ENCODE measurements around the gene CD68. TPM values are rescaled to one million over a fixed set of nuclear protein-coding genes. Genes with fewer than 3 reads are reported as not detected.

Gene CD68
- total RNA-seq, 1 donor from 2014 or later, result 1.1 TPM

GRCh38 chr17:7551396-7551795 lies 28.0 kb upstream of the CD68 start:
- Mint-ChIP-seq H3K4me1 (ENCODE audit: unreplicated experiment) (peaks cover 14% of the 10 kb centered on the region), H3K9me3 (ENCODE audit: unreplicated experiment) (no peaks in the 10 kb centered on the region), H3K36me3 (ENCODE audit: unreplicated experiment) (no peaks in the 10 kb centered on the region), H3K27me3 (ENCODE audit: unreplicated experiment) (no peaks in the 10 kb centered on the region), H3K27ac (ENCODE audit: unreplicated experiment) (no peak overlapping the region), H3K4me3 (ENCODE audit: unreplicated experiment) (no peak overlapping the region)
- TF ChIP-seq CTCF (IDR thresholded peaks at IDR 0.05), result no peak
- no peak for DNase-seq (ENCODE audit: extremely low spot score, unreplicated experiment)

- H3K36me3 Mint-ChIP-seq (ENCODE audit: unreplicated experiment), result no peaks in the 10 kb centered on the region
- no peak overlapping the region for H3K27ac Mint-ChIP-seq (ENCODE audit: unreplicated experiment)
- TF ChIP-seq CTCF (IDR thresholded peaks at IDR 0.05), result no peak
- DNase-seq (ENCODE audit: extremely low spot score, unreplicated experiment), result no peak
- no peaks in the 10 kb centered on the region for H3K27me3 Mint-ChIP-seq (ENCODE audit: unreplicated experiment)
- no peaks in the 10 kb centered on the region for H3K9me3 Mint-ChIP-seq (ENCODE audit: unreplicated experiment)
- H3K4me3 Mint-ChIP-seq (ENCODE audit: unreplicated experiment), result no peak overlapping the region
- H3K4me1 Mint-ChIP-seq (ENCODE audit: unreplicated experiment), result peaks cover 14% of the 10 kb centered on the region
Measured at GRCh38 chr17:7552621-7553051, 26.8 kb upstream of the CD68 start.

- Mint-ChIP-seq H3K27ac (ENCODE audit: unreplicated experiment) (no peak overlapping the region), H3K4me3 (ENCODE audit: unreplicated experiment) (no peak overlapping the region), H3K9me3 (ENCODE audit: unreplicated experiment) (no peaks in the 10 kb centered on the region), H3K4me1 (ENCODE audit: unreplicated experiment) (peaks cover 18% of the 10 kb centered on the region), H3K36me3 (ENCODE audit: unreplicated experiment) (no peaks in the 10 kb centered on the region), H3K27me3 (ENCODE audit: unreplicated experiment) (no peaks in the 10 kb centered on the region)
- DNase-seq (ENCODE audit: extremely low spot score, unreplicated experiment), result no peak
- no peak for TF ChIP-seq CTCF (IDR thresholded peaks at IDR 0.05)
Measured at GRCh38 chr17:7553356-7553755, 26.1 kb upstream of the CD68 start.

DNA sequence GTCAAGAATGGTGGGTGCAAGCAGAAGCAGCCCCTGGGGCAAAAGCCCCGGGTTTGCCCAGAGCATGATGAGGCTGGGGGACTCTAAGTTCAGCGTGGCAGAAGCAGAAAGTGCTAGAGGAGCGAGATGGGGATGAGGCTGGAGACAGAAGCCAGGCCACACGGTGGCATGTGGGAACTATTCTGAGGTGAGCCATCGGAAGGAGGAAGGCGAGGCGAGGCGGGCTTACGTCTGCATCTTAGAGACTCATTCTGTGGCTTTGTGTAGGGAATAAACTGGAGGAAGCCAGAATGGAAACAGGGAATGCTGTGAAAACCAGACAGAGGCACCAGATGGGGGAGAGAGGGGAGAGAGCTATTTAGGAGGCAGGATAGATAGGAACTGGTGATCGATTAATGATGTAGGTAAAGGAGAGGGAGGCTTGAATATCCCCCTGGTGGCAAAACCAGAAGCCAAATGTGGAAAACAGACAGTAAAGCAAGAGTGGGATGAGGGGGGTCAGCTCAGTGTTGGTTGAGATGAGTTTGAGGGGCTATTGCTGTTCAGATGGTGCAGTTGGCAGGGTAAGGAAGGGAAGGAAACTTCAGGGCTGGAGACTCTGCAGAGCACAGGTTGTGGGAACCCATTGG lies 24.0 kb upstream of the CD68 start:
- Mint-ChIP-seq H3K27me3 (ENCODE audit: unreplicated experiment) (no peaks in the 10 kb centered on the region), H3K4me3 (ENCODE audit: unreplicated experiment) (no peak overlapping the region)
- TF ChIP-seq CTCF (IDR thresholded peaks at IDR 0.05), result peak; percentile 15

DNA sequence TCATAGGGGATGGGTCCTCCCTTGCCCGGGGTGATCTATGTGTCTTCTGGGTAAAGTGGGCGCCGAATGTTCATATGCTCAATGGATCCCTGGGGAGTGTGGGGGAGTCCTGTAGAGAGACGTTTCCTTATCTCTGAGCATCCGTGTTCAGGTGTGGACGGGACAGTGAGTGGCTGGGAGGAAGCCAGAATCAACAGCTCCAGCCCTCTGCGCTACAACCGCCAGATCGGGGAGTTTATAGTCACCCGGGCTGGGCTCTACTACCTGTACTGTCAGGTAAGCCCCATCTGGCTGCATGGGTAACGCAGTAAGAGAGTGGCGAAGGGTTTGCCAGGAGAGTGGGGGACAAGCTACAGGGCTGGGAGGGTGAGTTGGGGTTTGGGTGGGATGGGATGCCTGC lies 22.8 kb upstream of the CD68 start:
- no peaks in the 10 kb centered on the region for H3K36me3 Mint-ChIP-seq (ENCODE audit: unreplicated experiment)
- peaks cover 26% of the 10 kb centered on the region for H3K4me1 Mint-ChIP-seq (ENCODE audit: unreplicated experiment)
- no peak for DNase-seq (ENCODE audit: extremely low spot score, unreplicated experiment)
- H3K4me3 Mint-ChIP-seq (ENCODE audit: unreplicated experiment), result no peak overlapping the region
- H3K27me3 Mint-ChIP-seq (ENCODE audit: unreplicated experiment), result no peaks in the 10 kb centered on the region
- no peak for TF ChIP-seq CTCF (IDR thresholded peaks at IDR 0.05)
- H3K9me3 Mint-ChIP-seq (ENCODE audit: unreplicated experiment), result no peaks in the 10 kb centered on the region
- H3K27ac Mint-ChIP-seq (ENCODE audit: unreplicated experiment), result no peak overlapping the region

More for the DNA sequence above, 24.0 kb upstream of the CD68 start:
- Mint-ChIP-seq H3K27ac (ENCODE audit: unreplicated experiment) (no peak overlapping the region), H3K4me1 (ENCODE audit: unreplicated experiment) (peaks cover 20% of the 10 kb centered on the region), H3K36me3 (ENCODE audit: unreplicated experiment) (no peaks in the 10 kb centered on the region), H3K9me3 (ENCODE audit: unreplicated experiment) (no peaks in the 10 kb centered on the region)
- no peak for DNase-seq (ENCODE audit: extremely low spot score, unreplicated experiment)

All from osteocyte (in vitro differentiated cells).